Aorta (tissue), 5 donors: ENCODE results near the gene HAS3. TPM values are rescaled to one million over a fixed set of nuclear protein-coding genes. Genes with fewer than 3 reads are reported as not detected.
A peak's percentile ranks its signal among the peaks of the same experiment; 100 is the strongest.

Experiments used
- ATAC-seq: fragments of 200-7000 bp; cut with Tn5 transposase; one replicate; pipeline ENCODE4 v1.9.1; 2022; ENCODE audit warnings: moderate library complexity; ENCODE audit not compliant: low FRiP score
- DNase-seq, 2 donors: peaks; one replicate each; pipeline ENCODE4 v3.0.0-alpha.2; 2020
- H3K27ac ChIP-seq, 2 donors: one replicate each; pipeline ENCODE4 v1.5.1; 2013; ENCODE audit warnings: low read length in 2 of 2, mild to moderate bottlenecking in 2 of 2, moderate library complexity in 2 of 2, control low read depth in 1 of 2, inconsistent platforms in 1 of 2, low read depth in 1 of 2
- H3K27me3 ChIP-seq, 2 donors: one replicate each; pipeline ENCODE4 v1.6.1; 2013; ENCODE audit warnings: control low read depth in 1 of 2, low read length in 1 of 2, mild to moderate bottlenecking in 1 of 2, moderate library complexity in 1 of 2; ENCODE audit not compliant: insufficient read depth in 2 of 2, control insufficient read depth in 1 of 2
- H3K36me3 ChIP-seq, 2 donors: one replicate each; pipeline ENCODE4 v1.6.1; 2013; ENCODE audit warnings: control low read depth in 1 of 2, low read length in 1 of 2, mild to moderate bottlenecking in 1 of 2; ENCODE audit not compliant: insufficient read depth in 2 of 2, control insufficient read depth in 1 of 2
- H3K4me1 ChIP-seq, 2 donors: one replicate each; pipeline ENCODE4 v1.6.1; 2013; ENCODE audit warnings: low read length in 2 of 2, control low read depth in 1 of 2, mild to moderate bottlenecking in 1 of 2, moderate library complexity in 1 of 2; ENCODE audit not compliant: insufficient read depth in 2 of 2, control insufficient read depth in 1 of 2
- H3K4me3 ChIP-seq, 2 donors: one replicate each; pipeline ENCODE4 v1.5.1; 2013; ENCODE audit warnings: low read length in 2 of 2, control low read depth in 1 of 2, mild to moderate bottlenecking in 1 of 2
- H3K9me3 ChIP-seq: one replicate; pipeline ENCODE4 v1.6.1; 2013; ENCODE audit warnings: mild to moderate bottlenecking, low read length; ENCODE audit not compliant: control insufficient read depth
- WGBS, 2 donors: extraction: QIAGEN DNeasy Blood & Tissue Kit; methylation state at CpG; one replicate each; pipeline ENCODE4 v1.1.7; 2013; 5-methylcytosine and 5-hydroxymethylcytosine counted together
- intact Hi-C, 2 donors: fragments of 100-400 bp; cut with DNase I; formaldehyde crosslinking; loops; one replicate each; pipeline versions ENCODE4 v1.14.2 to v1.15.0; 2022
- polyA plus RNA-seq, 2 donors: library from polyadenylated mRNA; stranded (reverse); fragments of 200-250 nt; gene quantifications; one replicate each; pipeline ENCODE4 v1.2.3, GENCODE V29; 2013
- total RNA-seq, 2 donors: library from RNA; stranded (reverse); fragmentation: NEBNext Ultra II Directional; extraction: Animal tissue kit (Norgen Biotek cat#: 25700); gene quantifications; one replicate each; pipeline ENCODE4 v1.2.1, GENCODE V29; 2021
- donor health status: healthy with polysubstance abuse.
- donor health status: Bipolar disorder and iron deficiency.
- donor health status: DM: no; HTN: no; CAD: no.
- donor health status: DM: no; HTN: no; CAD: no.
- donor health status: DM: yes; HTN: yes; CAD: no.

HAS3 gene
- total and polyA plus RNA-seq, 4 donors, result 0.54 to 1.3 (median 0.78) TPM

DNA sequence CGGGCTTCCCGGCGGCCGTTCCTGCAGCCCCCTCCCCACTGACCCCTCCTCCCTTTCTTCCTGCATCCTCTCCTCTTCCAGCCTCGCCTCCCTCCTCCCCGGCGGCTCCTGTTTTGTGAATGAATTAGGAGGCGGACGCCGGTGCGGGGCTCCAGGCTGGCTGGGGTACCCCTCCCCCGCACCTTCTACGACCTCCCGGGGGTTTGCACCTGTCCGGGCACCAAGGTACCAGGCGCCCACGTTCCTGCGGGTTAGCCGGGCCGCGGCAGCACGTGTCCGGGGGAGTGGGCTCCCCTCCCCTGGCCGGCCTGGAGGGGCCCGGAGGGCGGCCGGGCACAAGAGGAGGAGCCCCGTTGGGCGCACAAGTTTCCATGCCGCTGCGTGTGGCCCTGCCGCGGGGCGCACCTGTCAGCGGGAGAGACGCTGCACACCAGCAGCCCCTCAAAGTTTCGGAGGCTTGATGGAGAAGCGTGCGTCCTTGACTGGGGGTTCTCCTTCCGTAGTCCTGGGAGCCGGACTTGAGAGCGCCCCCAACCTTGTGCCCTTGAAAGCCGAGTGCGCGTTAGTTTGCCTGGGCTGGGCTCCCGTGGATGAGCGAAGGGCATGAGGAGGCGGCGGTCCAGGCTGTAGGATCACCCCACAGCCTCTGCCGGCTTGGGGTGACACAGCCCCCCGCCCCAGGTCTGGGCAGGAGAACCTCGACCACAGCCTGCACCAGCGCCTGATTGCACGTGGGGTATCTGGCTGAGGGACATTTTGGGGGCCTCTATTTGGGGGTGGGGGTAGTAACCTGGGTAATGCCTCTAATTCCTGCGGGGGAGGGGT lies 1.2 kb downstream of the HAS3 start:
- no peaks in the 10 kb centered on the region for H3K27me3 ChIP-seq
- H3K4me3 ChIP-seq, result peak overlapping the region; percentile 17 to 56
- intact Hi-C loops, result loop anchor here in 1 of 2 donors (1.0 kb wide), 1 partner anchor 16 kb away; no protein-coding TSS in a partner anchor
- H3K27ac ChIP-seq, result no peak overlapping the region
- no peaks in the 10 kb centered on the region for H3K4me1 ChIP-seq
- ATAC-seq (no peak), DNase-seq (peak in 1 of 2 donors; percentile 73)
- H3K9me3 ChIP-seq, result no peaks in the 10 kb centered on the region
- peaks cover 0 to 4% of the 10 kb centered on the region in 2 donors for H3K36me3 ChIP-seq
- WGBS, 2 donors, result 0 to 1% methylated on average over 49 to 55 of the region's 55 CpGs

DNA sequence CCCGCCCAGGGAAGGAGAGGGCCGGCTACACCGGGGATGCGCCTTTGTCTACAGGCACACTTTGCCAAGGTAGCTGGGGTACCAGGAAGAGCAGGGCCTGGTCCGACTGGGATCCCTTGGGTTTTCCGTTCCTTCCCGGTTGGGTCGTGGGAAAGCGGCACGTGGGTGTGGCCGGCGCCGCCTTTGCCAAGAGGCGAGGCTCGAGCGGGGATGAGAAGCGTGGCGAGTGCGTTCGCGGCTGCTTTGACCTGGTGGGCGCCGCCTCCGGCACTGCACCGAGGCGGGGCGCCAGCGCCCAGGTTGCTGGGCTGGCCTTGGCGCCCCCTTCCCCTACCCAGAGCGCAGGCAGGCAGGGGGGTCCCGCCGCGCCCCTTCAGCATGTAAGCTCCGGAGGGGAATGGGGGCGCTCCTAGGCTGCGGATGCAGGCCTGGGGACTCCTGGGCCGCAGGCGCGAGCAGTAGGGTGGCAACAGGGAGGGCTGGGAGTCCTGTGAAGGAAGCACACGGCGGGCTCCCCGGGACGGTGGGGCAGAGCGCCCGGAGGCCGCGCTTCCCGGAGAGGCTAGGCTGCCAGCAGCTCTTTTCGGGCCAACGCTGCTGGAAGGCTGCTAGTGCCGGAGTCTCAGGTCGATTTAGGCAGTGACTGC lies 2.0 kb downstream of the HAS3 start:
- no peaks in the 10 kb centered on the region for H3K27me3 ChIP-seq
- no peaks in the 10 kb centered on the region for H3K4me1 ChIP-seq
- no peaks in the 10 kb centered on the region for H3K9me3 ChIP-seq
- peak overlapping the region in 1 of 2 donors; percentile 16 for H3K4me3 ChIP-seq
- peaks cover 0 to 4% of the 10 kb centered on the region in 2 donors for H3K36me3 ChIP-seq
- DNase-seq (peak in 1 of 2 donors; percentile 83), ATAC-seq (peak; percentile 27)
- WGBS, 2 donors, result 1% methylated on average over 40 to 52 of the region's 52 CpGs
- intact Hi-C loops, result no loop called here
- no peak overlapping the region for H3K27ac ChIP-seq

DNA sequence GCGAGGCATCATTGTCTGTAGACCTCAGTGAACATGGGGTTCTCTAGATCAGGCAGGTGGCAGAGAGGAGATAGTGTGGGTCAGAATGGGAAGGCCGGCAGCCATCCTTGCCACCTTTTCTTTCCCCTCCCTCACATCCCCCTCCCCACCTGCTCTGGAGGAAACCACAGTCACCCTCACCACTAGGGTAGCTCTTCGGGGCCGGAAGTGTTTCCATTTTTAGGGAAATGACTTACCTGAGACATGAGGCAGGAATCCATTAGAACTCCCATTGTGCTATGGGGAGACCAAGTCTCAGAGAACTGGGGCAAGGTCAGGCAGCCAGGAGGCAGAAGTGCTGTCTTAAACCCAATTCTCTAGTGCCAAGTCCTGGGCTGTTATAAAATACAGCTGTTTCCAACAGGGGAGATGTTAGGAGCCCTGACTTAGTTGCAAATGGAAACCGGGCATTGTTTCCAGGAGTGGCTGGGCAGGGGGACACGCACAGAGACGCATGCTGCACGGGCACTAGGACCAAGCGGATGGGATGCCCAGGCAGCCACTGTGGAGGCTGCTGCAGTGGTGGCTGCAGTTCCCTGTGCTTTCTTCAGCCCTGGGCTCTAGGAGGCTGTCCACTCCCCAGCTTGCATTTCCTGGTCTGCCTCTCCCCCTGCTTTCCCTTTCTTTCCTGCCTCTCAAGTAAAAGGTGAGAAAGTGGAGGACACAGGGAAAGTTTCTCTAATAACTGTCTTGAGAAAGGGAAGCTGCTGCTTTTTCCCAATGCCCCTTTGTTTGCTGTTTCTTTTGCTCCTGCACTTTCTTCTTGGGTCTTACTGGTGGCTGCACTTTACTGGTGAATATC lies 2.8 kb downstream of the HAS3 start:
- DNase-seq, result peak in 1 of 2 donors; percentile 26
- no peaks in the 10 kb centered on the region for H3K9me3 ChIP-seq
- no peak for ATAC-seq
- H3K36me3 ChIP-seq, result peaks cover 0 to 4% of the 10 kb centered on the region in 2 donors
- no peak overlapping the region for H3K27ac ChIP-seq
- no peaks in the 10 kb centered on the region for H3K4me1 ChIP-seq
- H3K27me3 ChIP-seq, result no peaks in the 10 kb centered on the region
- no peak overlapping the region for H3K4me3 ChIP-seq
- 54% methylated on average over 9 of the region's 9 CpGs for WGBS, 2 donors
- intact Hi-C loops, result no loop called here

DNA sequence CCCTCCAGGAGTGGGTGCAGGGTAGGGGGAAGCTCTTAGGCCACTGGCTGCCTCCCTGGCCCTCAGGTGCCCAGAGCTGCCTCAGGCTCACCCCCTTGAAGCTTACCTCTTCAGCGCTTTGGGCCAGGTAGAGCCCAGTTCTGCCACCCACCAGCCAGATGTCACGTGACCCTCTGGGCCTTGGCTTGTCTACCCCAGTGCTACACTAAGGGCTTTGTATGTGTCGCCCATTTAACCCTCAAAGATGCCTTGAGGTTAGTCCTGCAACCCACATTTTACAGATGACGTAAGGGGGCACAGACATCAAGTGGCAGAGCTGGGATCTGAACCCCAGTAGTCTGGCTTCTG lies 3.4 kb downstream of the HAS3 start:
- WGBS, 2 donors, result 93 to 95% methylated on average over 4 of the region's 4 CpGs
- Histone ChIP-seq H3K4me1 (no peaks in the 10 kb centered on the region), H3K27ac (no peak overlapping the region), H3K9me3 (no peaks in the 10 kb centered on the region), H3K27me3 (no peaks in the 10 kb centered on the region), H3K4me3 (no peak overlapping the region), H3K36me3 (peaks cover 0 to 4% of the 10 kb centered on the region in 2 donors)
- no peak for ATAC-seq
- peak in 1 of 2 donors; percentile 20 for DNase-seq
- intact Hi-C loops, result no loop called here

DNA sequence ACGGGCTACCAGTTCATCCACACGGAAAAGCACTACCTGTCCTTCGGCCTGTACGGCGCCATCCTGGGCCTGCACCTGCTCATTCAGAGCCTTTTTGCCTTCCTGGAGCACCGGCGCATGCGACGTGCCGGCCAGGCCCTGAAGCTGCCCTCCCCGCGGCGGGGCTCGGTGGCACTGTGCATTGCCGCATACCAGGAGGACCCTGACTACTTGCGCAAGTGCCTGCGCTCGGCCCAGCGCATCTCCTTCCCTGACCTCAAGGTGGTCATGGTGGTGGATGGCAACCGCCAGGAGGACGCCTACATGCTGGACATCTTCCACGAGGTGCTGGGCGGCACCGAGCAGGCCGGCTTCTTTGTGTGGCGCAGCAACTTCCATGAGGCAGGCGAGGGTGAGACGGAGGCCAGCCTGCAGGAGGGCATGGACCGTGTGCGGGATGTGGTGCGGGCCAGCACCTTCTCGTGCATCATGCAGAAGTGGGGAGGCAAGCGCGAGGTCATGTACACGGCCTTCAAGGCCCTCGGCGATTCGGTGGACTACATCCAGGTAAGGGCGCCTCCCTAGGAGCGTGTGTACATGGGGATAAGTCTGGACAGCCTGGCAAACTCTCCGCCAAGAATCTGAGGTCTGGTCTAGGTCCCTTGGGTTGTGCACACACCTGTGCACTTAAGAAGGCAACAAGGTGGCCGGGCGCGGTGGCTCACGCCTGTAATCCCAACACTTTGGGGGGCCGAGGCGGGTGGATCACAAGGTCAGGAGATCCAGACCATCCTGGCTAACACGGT lies 4.2 kb downstream of the HAS3 start:
- no peaks in the 10 kb centered on the region for H3K4me1 ChIP-seq
- no peak for ATAC-seq
- H3K36me3 ChIP-seq, result peaks cover 0 to 4% of the 10 kb centered on the region in 2 donors
- no peaks in the 10 kb centered on the region for H3K9me3 ChIP-seq
- WGBS, 2 donors, result 94 to 95% methylated on average over 48 of the region's 48 CpGs
- no peak overlapping the region for H3K27ac ChIP-seq
- H3K4me3 ChIP-seq, result no peak overlapping the region
- peak in 1 of 2 donors; percentile 71 for DNase-seq
- intact Hi-C loops, result no loop called here
- no peaks in the 10 kb centered on the region for H3K27me3 ChIP-seq

DNA sequence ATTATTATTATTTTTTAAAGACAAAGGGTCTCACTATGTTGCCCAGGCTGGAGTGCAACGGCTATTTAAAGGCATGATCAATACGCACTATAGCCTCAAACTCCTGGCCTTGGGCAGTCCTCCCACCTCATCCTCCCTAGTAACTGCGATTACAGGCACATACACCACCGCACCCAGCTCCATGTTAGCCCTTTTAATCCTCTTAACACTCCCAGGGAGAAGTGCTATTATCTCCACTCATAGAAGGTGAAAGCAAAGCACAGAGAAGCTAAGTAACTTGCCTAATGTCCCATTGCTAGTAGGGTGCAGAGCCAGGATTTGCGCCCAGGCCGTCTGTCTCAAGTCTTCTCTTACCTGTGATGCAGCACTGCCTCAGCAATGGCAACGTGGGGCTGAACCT lies 5.0 kb downstream of the HAS3 start:
- 94 to 95% methylated on average over 7 of the region's 7 CpGs for WGBS, 2 donors

DNA sequence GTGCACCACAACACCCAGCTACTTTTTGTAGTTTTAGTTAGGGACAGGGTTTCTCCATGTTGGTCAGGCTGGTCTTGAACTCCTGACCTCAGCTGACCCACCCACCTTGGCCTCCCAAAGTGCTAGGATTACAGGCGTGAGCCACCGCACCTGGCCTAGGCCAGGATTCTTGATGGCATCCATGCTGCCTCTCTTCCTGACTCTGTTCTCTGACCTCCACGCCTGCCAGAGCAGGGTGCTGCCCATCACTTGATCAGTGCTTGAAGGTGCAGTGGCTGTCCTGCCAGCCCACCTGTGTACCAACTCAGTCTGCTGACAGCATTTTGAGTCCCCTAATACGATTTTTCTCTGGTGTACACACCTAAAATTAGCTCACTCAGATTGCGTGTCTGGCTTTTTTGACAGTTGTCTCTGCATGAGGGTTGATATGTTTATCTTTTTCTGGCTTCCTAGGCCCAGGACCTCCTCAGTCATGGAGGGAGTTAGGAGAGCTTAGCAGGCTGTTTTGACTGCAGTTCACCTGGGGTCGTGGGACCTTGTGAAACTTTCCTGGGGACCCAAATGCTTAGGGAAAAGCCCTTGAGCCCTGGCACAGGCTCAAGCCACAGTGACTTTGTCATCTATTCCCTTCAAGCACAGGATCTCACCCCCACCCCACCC lies 5.9 kb downstream of the HAS3 start:
- Histone ChIP-seq H3K27ac (no peak overlapping the region), H3K4me3 (no peak overlapping the region), H3K9me3 (no peaks in the 10 kb centered on the region), H3K27me3 (no peaks in the 10 kb centered on the region), H3K36me3 (peaks cover 0 to 5% of the 10 kb centered on the region in 2 donors), H3K4me1 (no peaks in the 10 kb centered on the region)
- DNase-seq, result peak in 1 of 2 donors; percentile 28
- ATAC-seq, result no peak
- intact Hi-C loops, result no loop called here
- 90 to 92% methylated on average over 6 of the region's 6 CpGs for WGBS, 2 donors

More for the DNA sequence above, 5.0 kb downstream of the HAS3 start:
- Histone ChIP-seq H3K4me3 (no peak overlapping the region), H3K4me1 (no peaks in the 10 kb centered on the region), H3K27me3 (no peaks in the 10 kb centered on the region), H3K9me3 (no peaks in the 10 kb centered on the region), H3K27ac (no peak overlapping the region), H3K36me3 (peaks cover 0 to 5% of the 10 kb centered on the region in 2 donors)
- ATAC-seq (no peak), DNase-seq (peak in 1 of 2 donors; percentile 10)
- intact Hi-C loops, result no loop called here
